HepG2 (cell line): ENCODE measurements around the gene DLG2. TPM values are rescaled to one million over a fixed set of nuclear protein-coding genes. Genes with fewer than 3 reads are reported as not detected.

Source experiments
- ATAC-seq: fragments of 200-7000 bp; cut with Tn5 transposase; 3 replicates; pipeline ENCODE4 v1.9.1; 2020; ENCODE audit warnings: mild to moderate bottlenecking, moderate library complexity
- BruUV-seq: library from RNA; stranded (reverse); fragments of 400-500 nt; replicated peaks from 2 replicates; lab custom pipeline; 2021; lab: Mats Ljungman, UMichigan
- CTCF ChIA-PET: fragments of 300-600 bp; formaldehyde crosslinking; extraction: SDS; loops from one replicate; lab custom pipeline; 2021; ENCODE audit warnings: low total read pairs, inconsistent platforms, low intra/inter-chr PET ratio; lab: Yijun Ruan, JAX
- POLR2A ChIA-PET: fragments of 350-600 bp; sonication (Branson Sonifier 250); formaldehyde crosslinking; loops from one replicate; lab custom pipeline; 2020; ENCODE audit warnings: antibody characterized with exemption, inconsistent platforms; lab: Yijun Ruan, JAX
- DNase-seq: peaks from one replicate; pipeline ENCODE4 v3.0.0-alpha.2; 2015; ENCODE audit warnings: low spot score
- FAIRE-seq: peaks from 3 replicates; lab custom pipeline; 2011; peaks lifted over from hg19 to GRCh38; lab: Jason Lieb, UNC
- H2AFZ ChIP-seq: one replicate; pipeline ENCODE4 v1.6.1; 2011; ENCODE audit warnings: low read length, inconsistent platforms
- H3K27ac ChIP-seq: fragments of 300-600 bp; 3 replicates; pipeline ENCODE4 v1.8.0; 2011; ENCODE audit warnings: mixed run types, mild to moderate bottlenecking, mixed read lengths, low read length, inconsistent platforms; ENCODE audit not compliant: insufficient read depth; ENCODE audit errors: extremely low read length
- H3K27me3 ChIP-seq, 2 experiments: fragments of 200-600 bp in 1 of 2; 2 replicates in 1 of 2; 3 replicates in 1 of 2; pipeline versions ENCODE4 v1.6.0 to v1.8.0; 2011; ENCODE audit warnings: low read length in 2 of 2, mild to moderate bottlenecking in 2 of 2, moderate library complexity in 2 of 2, inconsistent platforms in 1 of 2; ENCODE audit not compliant: insufficient read depth in 2 of 2, control insufficient read depth in 1 of 2
- H3K36me3 ChIP-seq, 2 experiments: fragments of 200-600 bp in 1 of 2; replicated peaks in 1 of 2; 2 replicates in 1 of 2; 3 replicates in 1 of 2; pipeline versions ENCODE4 v1.5.1 to v1.8.0; 2011; ENCODE audit warnings: low read length in 2 of 2, inconsistent platforms in 1 of 2; ENCODE audit not compliant: insufficient read depth in 2 of 2, control insufficient read depth in 1 of 2
- H3K4me1 ChIP-seq: 2 replicates; pipeline ENCODE4 v1.5.1; 2012; ENCODE audit warnings: low read length, inconsistent platforms; ENCODE audit not compliant: insufficient read depth
- H3K4me2 ChIP-seq: 2 replicates; pipeline ENCODE4 v1.6.0; 2011; ENCODE audit warnings: low read depth, low read length, inconsistent platforms
- H3K4me3 ChIP-seq, 3 experiments: fragments of 200-600 bp in 1 of 3; sonication (generic), shearing (Covaris generic) in 1 of 3; replicated peaks in 1 of 3; 2 replicates each; pipeline ENCODE4 v1.5.1; 2011 to 2016; ENCODE audit warnings: low read length in 3 of 3, inconsistent platforms in 2 of 3, low read depth in 2 of 3, mild to moderate bottlenecking in 2 of 3, control low read depth in 1 of 3, mixed read lengths in 1 of 3; ENCODE audit not compliant: insufficient read depth in 1 of 3
- H3K79me2 ChIP-seq: one replicate; pipeline ENCODE4 v1.6.1; 2011; ENCODE audit warnings: low read length, inconsistent platforms; ENCODE audit not compliant: insufficient read depth
- H3K9ac ChIP-seq: 2 replicates; pipeline ENCODE4 v1.6.0; 2011; ENCODE audit warnings: mild to moderate bottlenecking, low read depth, low read length, inconsistent platforms; ENCODE audit not compliant: insufficient read depth
- H3K9me3 ChIP-seq: 2 replicates; pipeline ENCODE4 v1.5.1; 2012; ENCODE audit warnings: mild to moderate bottlenecking, low read length
- H4K20me1 ChIP-seq: 2 replicates; pipeline ENCODE4 v1.6.0; 2011; ENCODE audit warnings: inconsistent platforms, mild to moderate bottlenecking, low read length, moderate library complexity; ENCODE audit not compliant: insufficient read depth
- ASH2L ChIP-seq: fragments of 300-600, 200-600 bp; sonication (generic); IDR thresholded peaks from 2 replicates; pipeline ENCODE4 v1.7.0; 2017; ENCODE audit warnings: low read depth, mild to moderate bottlenecking, moderate library complexity, mixed read lengths, low read length; ENCODE audit not compliant: insufficient read length
- KLF16 ChIP-seq, 2 experiments: sonication (generic) in 1 of 2; formaldehyde crosslinking in 1 of 2; IDR thresholded peaks; 2 replicates each; pipeline versions ENCODE4 v1.6.1 to v1.8.0; 2016 to 2023; ENCODE audit warnings: missing genetic modification reagents in 2 of 2, missing compliant biosample characterization in 1 of 2
- KLF9 ChIP-seq: IDR thresholded peaks from 2 replicates; pipeline ENCODE4 v1.6.1; 2016; ENCODE audit warnings: low read depth
- SKI ChIP-seq: fragments of 450-650 bp; IDR thresholded peaks from one replicate; pipeline ENCODE4 v1.6.1; 2018; ENCODE audit warnings: mild to moderate bottlenecking; ENCODE audit not compliant: partially characterized antibody
- SMAD9 ChIP-seq: sonication (generic); formaldehyde crosslinking; IDR thresholded peaks from 2 replicates; pipeline ENCODE4 v1.5.1; 2020; ENCODE audit warnings: mild to moderate bottlenecking, missing genetic modification reagents
- ZNF276 ChIP-seq: sonication (generic); formaldehyde crosslinking; IDR thresholded peaks from 2 replicates; pipeline ENCODE4 v1.4.0; 2020; ENCODE audit warnings: mild to moderate bottlenecking, low read depth, missing genetic modification reagents
- ZNF280B ChIP-seq: sonication (generic); formaldehyde crosslinking; IDR thresholded peaks from 2 replicates; pipeline ENCODE4 v1.5.0; 2020; ENCODE audit warnings: missing genetic modification reagents, mild to moderate bottlenecking, borderline replicate concordance
- ZNF337 ChIP-seq: sonication (generic); formaldehyde crosslinking; IDR thresholded peaks from 2 replicates; pipeline ENCODE4 v1.5.1; 2020; ENCODE audit warnings: missing genetic modification reagents, low read depth, mild to moderate bottlenecking, borderline replicate concordance
- ZSCAN5A ChIP-seq: sonication (generic); formaldehyde crosslinking; IDR thresholded peaks from 2 replicates; pipeline ENCODE4 v1.8.0; 2022; ENCODE audit warnings: mild to moderate bottlenecking, missing genetic modification reagents, borderline replicate concordance
- WGBS: methylation state at CpG from one replicate; pipeline ENCODE4 v1.1.6; 2017; ENCODE audit warnings: low lambda C conversion rate; 5-methylcytosine and 5-hydroxymethylcytosine counted together
- in situ Hi-C: cut with HindIII; loops from 2 replicates; pipeline ENCODE4 v1.10.0; 2017; ENCODE audit warnings: low pct_unique_long_range_greater_than_20kb; ENCODE audit not compliant: extremely low pct_ligation_motif_present
- intact Hi-C: fragments of 100-400 bp; cut with micrococcal nuclease; formaldehyde crosslinking; loops from one replicate; pipeline ENCODE4 v1.10.0; 2022; ENCODE audit not compliant: unreplicated experiment
- polyA plus RNA-seq, 8 experiments: library from polyadenylated mRNA; depleted of rRNA in 3 of 8; stranded (reverse) in 7 of 8; unstranded in 1 of 8; fragments of >200 nt; fragmentation: Illumina TruSeq in 4 of 8; extraction: Trizol in 4 of 8; gene quantifications; 2 replicates each; pipeline versions ENCODE4 v1.2.1 to v1.2.3, GENCODE V29; 2011 to 2016; ENCODE audit warnings: low read depth in 4 of 8, missing spikeins in 1 of 8, mixed read lengths in 1 of 8; ENCODE audit not compliant: insufficient read depth in 1 of 8
- total RNA-seq, 5 experiments: library from RNA; depleted of rRNA; stranded (reverse); fragments of >200 nt; fragmentation: Illumina TruSeq; extraction: Trizol; gene quantifications; 2 replicates each; pipeline ENCODE4 v1.2.3, GENCODE V29; 2016; ENCODE audit warnings: low read depth in 1 of 5

Gene DLG2
- total and polyA plus RNA-seq, 2 of the 13 experiments (the other 11 are each of a cell fraction or from before 2014, with no cell fraction given) = 0.46 to 1.0 TPM

DNA sequence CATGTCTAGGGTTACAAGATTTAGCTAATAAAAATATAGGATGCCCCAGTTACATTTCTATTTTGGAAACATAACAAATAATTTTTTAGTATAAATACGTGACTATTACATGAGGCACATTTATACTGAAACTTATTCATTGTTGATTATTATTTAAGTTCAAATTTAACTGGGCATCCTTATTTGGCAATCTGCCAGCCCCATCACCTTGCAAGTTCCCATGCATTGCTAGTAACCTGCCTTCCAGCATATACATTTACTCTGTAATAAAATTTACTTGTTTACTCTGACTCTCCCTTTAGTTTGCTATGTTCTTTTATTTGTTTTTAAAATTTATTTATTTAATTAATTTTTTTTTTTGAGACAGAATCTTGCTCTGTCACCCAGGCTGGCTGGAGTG is 1686.1 kb downstream of the DLG2 start (continued):
- no peak for TF ChIP-seq ZNF280B (CRISPR knock-in tag)
- no peak for TF ChIP-seq SMAD9
- TF ChIP-seq KLF16 (CRISPR knock-in tag; IDR thresholded peaks at IDR 0.05) = no peak
- no peak for TF ChIP-seq KLF9 (CRISPR knock-in tag)

- ATAC-seq = no peak
These were observed 1689.0 kb downstream of the DLG2 start for GRCh38 chr11:83938148-83938547.

More at GRCh38 chr11:83938148-83938547, 1689.0 kb downstream of the DLG2 start:
- 0 out of 2 replicates have a peak, but pooled peaks cover 5% of the 10 kb centered on the region for H3K4me1 ChIP-seq
- no peak for FAIRE-seq
- TF ChIP-seq ZNF276 (CRISPR knock-in tag) (no peak), ASH2L (no peak), ZSCAN5A (CRISPR knock-in tag) (no peak), ZNF337 (CRISPR knock-in tag) (no peak), SKI (no peak)
- TF ChIP-seq, all 625 proteins: peak for 0
- CTCF ChIA-PET = no interaction called here
- WGBS = 3% methylated on average over 1 of the region's 1 CpG
- BruUV-seq = no TSS peak
- intact Hi-C loops (no loop called here), in situ Hi-C loops (no loop called here)
- Histone ChIP-seq H3K9ac (no peak overlapping the region), H3K79me2 (no peaks in the 10 kb centered on the region), H3K27me3 (no peaks in the 10 kb centered on the region), H3K4me2 (no peak overlapping the region), H3K27ac (no peak overlapping the region), H3K4me3 (no peak overlapping the region), H3K9me3 (no peaks in the 10 kb centered on the region), H2AFZ (no peak overlapping the region), H4K20me1 (no peaks in the 10 kb centered on the region), H3K36me3 (no peaks in the 10 kb centered on the region)
- no peak for DNase-seq
- POLR2A ChIA-PET = no interaction called here
